ENCODE results near the gene MACROD2. TPM values are rescaled to one million over a fixed set of nuclear protein-coding genes. Genes with fewer than 3 reads are reported as not detected.

Gene MACROD2
- total and polyA plus RNA-seq, 4 donors = 0.66 to 10.5 (median 3.3) TPM

DNA sequence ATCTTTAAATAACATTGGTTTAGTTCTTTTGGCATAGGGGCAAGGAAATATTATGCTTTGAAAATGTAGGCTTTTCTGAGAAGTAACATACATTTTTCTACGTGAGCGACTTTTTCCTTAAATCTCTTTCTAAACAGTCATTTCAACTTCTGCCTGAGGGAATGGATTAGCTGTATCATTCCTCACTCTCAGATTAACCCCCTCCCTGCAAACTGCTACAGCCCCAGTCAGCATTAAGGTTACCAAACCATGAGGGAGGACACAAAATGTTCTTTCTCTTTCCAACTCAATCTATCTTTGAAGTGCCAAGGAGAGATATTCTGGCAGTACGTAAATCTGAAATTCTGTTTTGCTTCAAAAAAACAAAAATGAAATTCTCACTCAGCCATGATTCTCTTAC lies 573.4 kb downstream of the MACROD2 start:
- WGBS = 89% methylated on average over 3 of the region's 3 CpGs
- Histone ChIP-seq H3K4me1 (ENCODE audit: control insufficient read depth in 4 of 4, insufficient read depth in 4 of 4, low read length in 3 of 4) (peaks cover 0 to under 1% (median 0%) of the 10 kb centered on the region in 4 donors), H3K9ac (ENCODE audit: low read depth in 1 of 2, low read length in 2 of 2) (no peak overlapping the region), H3K36me3 (ENCODE audit: control insufficient read depth in 4 of 4, insufficient read depth in 3 of 4, low read depth in 1 of 4, low read length in 3 of 4) (no peaks in the 10 kb centered on the region), H3K27me3 (ENCODE audit: control insufficient read depth in 4 of 4, insufficient read depth in 4 of 4, low read length in 3 of 4) (no peaks in the 10 kb centered on the region), H3K4me3 (ENCODE audit: low read depth in 1 of 3, low read length in 3 of 3) (no peak overlapping the region), H3K27ac (ENCODE audit: low read depth in 1 of 2, low read length in 2 of 2) (no peak overlapping the region), H3K9me3 (ENCODE audit: control insufficient read depth in 4 of 4, low read length in 3 of 4) (peaks cover 0 to 2% (median 0%) of the 10 kb centered on the region in 4 donors)
- TF ChIP-seq, protein P1, sequence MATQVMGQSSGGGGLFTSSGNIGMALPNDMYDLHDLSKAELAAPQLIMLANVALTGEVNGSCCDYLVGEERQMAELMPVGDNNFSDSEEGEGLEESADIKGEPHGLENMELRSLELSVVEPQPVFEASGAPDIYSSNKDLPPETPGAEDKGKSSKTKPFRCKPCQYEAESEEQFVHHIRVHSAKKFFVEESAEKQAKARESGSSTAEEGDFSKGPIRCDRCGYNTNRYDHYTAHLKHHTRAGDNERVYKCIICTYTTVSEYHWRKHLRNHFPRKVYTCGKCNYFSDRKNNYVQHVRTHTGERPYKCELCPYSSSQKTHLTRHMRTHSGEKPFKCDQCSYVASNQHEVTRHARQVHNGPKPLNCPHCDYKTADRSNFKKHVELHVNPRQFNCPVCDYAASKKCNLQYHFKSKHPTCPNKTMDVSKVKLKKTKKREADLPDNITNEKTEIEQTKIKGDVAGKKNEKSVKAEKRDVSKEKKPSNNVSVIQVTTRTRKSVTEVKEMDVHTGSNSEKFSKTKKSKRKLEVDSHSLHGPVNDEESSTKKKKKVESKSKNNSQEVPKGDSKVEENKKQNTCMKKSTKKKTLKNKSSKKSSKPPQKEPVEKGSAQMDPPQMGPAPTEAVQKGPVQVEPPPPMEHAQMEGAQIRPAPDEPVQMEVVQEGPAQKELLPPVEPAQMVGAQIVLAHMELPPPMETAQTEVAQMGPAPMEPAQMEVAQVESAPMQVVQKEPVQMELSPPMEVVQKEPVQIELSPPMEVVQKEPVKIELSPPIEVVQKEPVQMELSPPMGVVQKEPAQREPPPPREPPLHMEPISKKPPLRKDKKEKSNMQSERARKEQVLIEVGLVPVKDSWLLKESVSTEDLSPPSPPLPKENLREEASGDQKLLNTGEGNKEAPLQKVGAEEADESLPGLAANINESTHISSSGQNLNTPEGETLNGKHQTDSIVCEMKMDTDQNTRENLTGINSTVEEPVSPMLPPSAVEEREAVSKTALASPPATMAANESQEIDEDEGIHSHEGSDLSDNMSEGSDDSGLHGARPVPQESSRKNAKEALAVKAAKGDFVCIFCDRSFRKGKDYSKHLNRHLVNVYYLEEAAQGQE (IDR thresholded peaks at IDR 0.05) = no peak
- TF ChIP-seq, protein P2, sequence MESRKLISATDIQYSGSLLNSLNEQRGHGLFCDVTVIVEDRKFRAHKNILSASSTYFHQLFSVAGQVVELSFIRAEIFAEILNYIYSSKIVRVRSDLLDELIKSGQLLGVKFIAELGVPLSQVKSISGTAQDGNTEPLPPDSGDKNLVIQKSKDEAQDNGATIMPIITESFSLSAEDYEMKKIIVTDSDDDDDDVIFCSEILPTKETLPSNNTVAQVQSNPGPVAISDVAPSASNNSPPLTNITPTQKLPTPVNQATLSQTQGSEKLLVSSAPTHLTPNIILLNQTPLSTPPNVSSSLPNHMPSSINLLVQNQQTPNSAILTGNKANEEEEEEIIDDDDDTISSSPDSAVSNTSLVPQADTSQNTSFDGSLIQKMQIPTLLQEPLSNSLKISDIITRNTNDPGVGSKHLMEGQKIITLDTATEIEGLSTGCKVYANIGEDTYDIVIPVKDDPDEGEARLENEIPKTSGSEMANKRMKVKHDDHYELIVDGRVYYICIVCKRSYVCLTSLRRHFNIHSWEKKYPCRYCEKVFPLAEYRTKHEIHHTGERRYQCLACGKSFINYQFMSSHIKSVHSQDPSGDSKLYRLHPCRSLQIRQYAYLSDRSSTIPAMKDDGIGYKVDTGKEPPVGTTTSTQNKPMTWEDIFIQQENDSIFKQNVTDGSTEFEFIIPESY (IDR thresholded peaks at IDR 0.05) = no peak
- TF ChIP-seq, protein P3, sequence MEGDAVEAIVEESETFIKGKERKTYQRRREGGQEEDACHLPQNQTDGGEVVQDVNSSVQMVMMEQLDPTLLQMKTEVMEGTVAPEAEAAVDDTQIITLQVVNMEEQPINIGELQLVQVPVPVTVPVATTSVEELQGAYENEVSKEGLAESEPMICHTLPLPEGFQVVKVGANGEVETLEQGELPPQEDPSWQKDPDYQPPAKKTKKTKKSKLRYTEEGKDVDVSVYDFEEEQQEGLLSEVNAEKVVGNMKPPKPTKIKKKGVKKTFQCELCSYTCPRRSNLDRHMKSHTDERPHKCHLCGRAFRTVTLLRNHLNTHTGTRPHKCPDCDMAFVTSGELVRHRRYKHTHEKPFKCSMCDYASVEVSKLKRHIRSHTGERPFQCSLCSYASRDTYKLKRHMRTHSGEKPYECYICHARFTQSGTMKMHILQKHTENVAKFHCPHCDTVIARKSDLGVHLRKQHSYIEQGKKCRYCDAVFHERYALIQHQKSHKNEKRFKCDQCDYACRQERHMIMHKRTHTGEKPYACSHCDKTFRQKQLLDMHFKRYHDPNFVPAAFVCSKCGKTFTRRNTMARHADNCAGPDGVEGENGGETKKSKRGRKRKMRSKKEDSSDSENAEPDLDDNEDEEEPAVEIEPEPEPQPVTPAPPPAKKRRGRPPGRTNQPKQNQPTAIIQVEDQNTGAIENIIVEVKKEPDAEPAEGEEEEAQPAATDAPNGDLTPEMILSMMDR (IDR thresholded peaks at IDR 0.05; ENCODE audit: low read depth, low read length, missing input control) = no peak
- TF ChIP-seq RAD21 (IDR thresholded peaks at IDR 0.05) (no peak), NR2F2 (IDR thresholded peaks at IDR 0.05) (no peak), FOXA2 (IDR thresholded peaks at IDR 0.05) (no peak), HNF4G (IDR thresholded peaks at IDR 0.05) (no peak), RXRA (IDR thresholded peaks at IDR 0.05) (no peak), TAF1 (conservative IDR thresholded peaks at IDR 0.05) (no peak), HNF4A (conservative IDR thresholded peaks at IDR 0.05) (no peak), YY1 (IDR thresholded peaks at IDR 0.05) (no peak), SP1 (IDR thresholded peaks at IDR 0.05) (no peak), JUND (IDR thresholded peaks at IDR 0.05) (no peak), GABPA (IDR thresholded peaks at IDR 0.05 in 1 of 2, conservative IDR thresholded peaks at IDR 0.05 in 1 of 2) (no peak)
- TF ChIP-seq, protein P4, sequence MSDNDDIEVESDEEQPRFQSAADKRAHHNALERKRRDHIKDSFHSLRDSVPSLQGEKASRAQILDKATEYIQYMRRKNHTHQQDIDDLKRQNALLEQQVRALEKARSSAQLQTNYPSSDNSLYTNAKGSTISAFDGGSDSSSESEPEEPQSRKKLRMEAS (IDR thresholded peaks at IDR 0.05) = no peak
- DNase-seq (ENCODE audit: low spot score) = no peak

DNA sequence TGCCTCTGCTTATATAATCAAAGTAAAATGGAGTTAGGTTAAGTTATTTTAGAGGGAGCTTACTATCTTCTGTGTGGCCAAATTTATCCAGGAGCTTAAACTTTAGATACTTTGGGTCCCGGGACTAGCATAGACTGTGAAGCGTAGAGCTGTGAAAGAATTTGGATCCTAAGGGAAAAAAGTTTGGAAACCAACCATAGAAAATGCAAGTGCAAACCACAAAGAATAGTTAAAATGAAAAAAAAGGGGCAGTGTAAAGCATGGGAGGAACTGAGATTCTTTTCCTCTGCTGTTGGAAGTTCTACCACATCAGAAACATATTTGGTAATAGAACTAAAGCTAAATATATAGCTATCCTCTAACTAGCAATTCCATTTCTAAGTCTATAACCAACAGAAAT lies 574.3 kb downstream of the MACROD2 start:
- Histone ChIP-seq H3K36me3 (ENCODE audit: control insufficient read depth in 4 of 4, insufficient read depth in 3 of 4, low read depth in 1 of 4, low read length in 3 of 4) (no peaks in the 10 kb centered on the region), H3K4me1 (ENCODE audit: control insufficient read depth in 4 of 4, insufficient read depth in 4 of 4, low read length in 3 of 4) (peaks cover 0 to 4% (median 0%) of the 10 kb centered on the region in 4 donors), H3K9ac (ENCODE audit: low read depth in 1 of 2, low read length in 2 of 2) (no peak overlapping the region), H3K27me3 (ENCODE audit: control insufficient read depth in 4 of 4, insufficient read depth in 4 of 4, low read length in 3 of 4) (no peaks in the 10 kb centered on the region), H3K9me3 (ENCODE audit: control insufficient read depth in 4 of 4, low read length in 3 of 4) (peaks cover 0 to 2% (median 0%) of the 10 kb centered on the region in 4 donors), H3K4me3 (ENCODE audit: low read depth in 1 of 3, low read length in 3 of 3) (no peak overlapping the region), H3K27ac (ENCODE audit: low read depth in 1 of 2, low read length in 2 of 2) (no peak overlapping the region)
- TF ChIP-seq GABPA (IDR thresholded peaks at IDR 0.05 in 1 of 2, conservative IDR thresholded peaks at IDR 0.05 in 1 of 2) = no peak
- no peak for TF ChIP-seq TAF1 (conservative IDR thresholded peaks at IDR 0.05)
- TF ChIP-seq, protein P5, sequence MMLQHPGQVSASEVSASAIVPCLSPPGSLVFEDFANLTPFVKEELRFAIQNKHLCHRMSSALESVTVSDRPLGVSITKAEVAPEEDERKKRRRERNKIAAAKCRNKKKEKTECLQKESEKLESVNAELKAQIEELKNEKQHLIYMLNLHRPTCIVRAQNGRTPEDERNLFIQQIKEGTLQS (IDR thresholded peaks at IDR 0.05) = no peak
- no peak for DNase-seq (ENCODE audit: low spot score)
- 98% methylated on average over 2 of the region's 2 CpGs for WGBS

All from liver (tissue), 9 donors.